IPS DF 19.7 (cell line): ENCODE results near the gene RGS3.
"Not testable (repeated sequence)": the region's sequence is repeated elsewhere in the genome, so short reads cannot be mapped to it uniquely, and the experiment has no call there.

Experiments used
- DNase-seq: peaks from one replicate; pipeline ENCODE4 v3.0.0-alpha.2; 2013; ENCODE audit warnings: low read depth, low spot score

Gene RGS3

GRCh38 chr9:113488071-113488470 lies 24.5 kb downstream of the RGS3 start:
- DNase-seq: no peak

GRCh38 chr9:113488490-113488889 lies 25.0 kb downstream of the RGS3 start:
- DNase-seq: no peak

GRCh38 chr9:113491147-113491546 lies 27.6 kb downstream of the RGS3 start:
- DNase-seq: not testable (repeated sequence)

GRCh38 chr9:113492343-113493202 lies 29.0 kb downstream of the RGS3 start:
- no peak for DNase-seq

GRCh38 chr9:113493203-113493520 lies 29.6 kb downstream of the RGS3 start:
- DNase-seq: no peak

- no peak for DNase-seq
Observed at GRCh38 chr9:113495526-113495925, 32.0 kb downstream of the RGS3 start.

- DNase-seq: no peak
Observed at GRCh38 chr9:113497051-113497450, 33.5 kb downstream of the RGS3 start.

- DNase-seq: no peak
Observed at GRCh38 chr9:113499153-113499875, 35.8 kb downstream of the RGS3 start.

GRCh38 chr9:113499876-113500497 lies 36.5 kb downstream of the RGS3 start:
- no peak for DNase-seq

GRCh38 chr9:113501129-113501686 lies 37.7 kb downstream of the RGS3 start:
- no peak for DNase-seq

GRCh38 chr9:113501852-113502251 lies 38.3 kb downstream of the RGS3 start:
- no peak for DNase-seq

GRCh38 chr9:113502427-113503034 lies 39.0 kb downstream of the RGS3 start:
- no peak for DNase-seq

- no peak for DNase-seq
Observed at GRCh38 chr9:113503131-113503541, 39.6 kb downstream of the RGS3 start.

- no peak for DNase-seq
Observed at GRCh38 chr9:113503613-113504211, 40.2 kb downstream of the RGS3 start.

- DNase-seq: no peak
Observed at GRCh38 chr9:113504725-113505590, 41.4 kb downstream of the RGS3 start.

GRCh38 chr9:113506090-113506589 lies 42.6 kb downstream of the RGS3 start:
- no peak for DNase-seq

GRCh38 chr9:113507256-113507655 lies 43.7 kb downstream of the RGS3 start:
- no peak for DNase-seq

- DNase-seq: no peak
Observed at GRCh38 chr9:113508111-113508749, 44.7 kb downstream of the RGS3 start.

GRCh38 chr9:113509463-113509862 lies 45.9 kb downstream of the RGS3 start:
- no peak for DNase-seq

GRCh38 chr9:113511047-113511521 lies 47.6 kb downstream of the RGS3 start:
- no peak for DNase-seq
